Stimulated activated CD4-positive, alpha-beta T cell treated with anti-CD3 and anti-CD28 coated beads, Interleukin-4, amount 100 ng/mL, for 24 hours (primary cell): ENCODE results near the gene SLC8A1.

Experiments
- DNase-seq: peaks from one replicate; pipeline ENCODE4 v3.0.0-alpha.2; 2020

SLC8A1 gene

DNA sequence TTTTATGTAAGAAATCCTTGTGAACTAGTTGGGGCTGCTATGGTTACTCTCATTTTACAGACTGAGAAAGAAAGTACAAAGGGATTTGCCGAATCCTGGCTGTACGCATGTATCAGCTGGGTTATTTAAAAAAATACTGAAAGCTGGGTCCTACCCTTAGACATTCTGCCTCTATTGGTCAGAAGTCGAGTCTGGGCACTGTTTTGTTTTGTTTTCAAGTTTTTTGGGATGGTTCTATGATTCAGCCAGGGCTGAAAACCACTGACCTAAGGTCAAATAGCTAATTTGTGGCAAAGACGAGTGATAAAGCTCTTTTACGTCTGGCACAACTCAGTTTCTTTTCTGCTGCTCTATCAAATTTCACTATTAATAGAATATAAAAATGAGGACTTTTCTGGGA, 5.9 kb upstream of the SLC8A1 start:
- no peak for DNase-seq

DNA sequence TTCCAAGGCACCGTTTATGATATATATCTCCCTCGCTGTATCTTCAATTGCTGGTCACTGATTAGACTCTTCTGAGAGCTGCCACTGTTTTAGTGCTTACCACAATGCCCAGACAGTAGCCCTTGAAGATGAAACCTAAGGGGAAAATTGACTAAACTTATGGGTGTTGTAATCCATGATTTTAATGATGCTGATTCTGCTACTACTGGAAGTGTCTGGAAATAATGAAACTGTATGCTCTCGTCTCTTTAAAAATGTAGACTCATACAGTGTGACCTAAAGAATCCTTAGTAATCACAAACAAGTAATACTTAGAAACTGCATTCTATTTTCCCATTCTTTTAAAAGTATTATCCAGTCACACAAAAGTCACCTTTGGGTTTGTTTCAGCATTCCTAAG, 5.5 kb upstream of the SLC8A1 start:
- no peak for DNase-seq

DNA sequence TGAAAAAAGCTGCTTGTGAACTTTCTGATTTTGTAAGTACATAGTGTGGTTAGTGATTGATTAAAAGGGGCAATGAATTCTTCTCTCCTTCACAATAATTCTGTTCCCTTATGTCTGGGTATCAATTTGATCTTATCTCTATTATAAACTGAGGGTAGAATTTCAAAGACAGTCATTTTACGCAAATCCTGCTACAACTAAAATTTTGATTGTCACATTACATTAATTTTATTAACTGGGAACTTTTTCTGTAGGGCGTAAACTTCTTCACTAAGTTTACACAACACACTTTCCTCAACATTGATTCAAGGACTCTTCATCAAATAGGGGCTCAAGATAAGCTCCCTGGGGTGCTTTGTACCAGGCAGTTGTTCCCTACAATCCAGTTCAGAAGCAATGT, 5.0 kb upstream of the SLC8A1 start:
- DNase-seq, result no peak

DNA sequence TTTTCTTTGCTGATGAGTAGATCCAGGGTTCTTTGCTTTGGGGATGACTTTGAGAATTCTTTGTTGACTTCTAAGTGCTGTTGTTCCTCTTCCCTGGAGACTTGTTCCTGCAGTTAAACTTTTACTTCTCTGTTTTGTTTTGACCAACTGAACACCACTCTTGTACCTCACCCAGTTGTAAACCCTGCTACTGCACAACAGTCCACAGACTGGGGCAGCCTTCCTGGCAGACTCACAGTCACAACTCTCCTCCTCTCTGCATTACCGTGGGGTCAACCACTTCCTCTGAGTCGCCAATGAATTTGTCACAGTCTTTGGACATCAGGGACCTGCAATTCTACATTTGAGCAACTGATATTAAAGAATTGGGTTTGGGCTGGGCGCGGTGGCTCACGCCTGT, 3.8 kb upstream of the SLC8A1 start:
- DNase-seq, result no peak

DNA sequence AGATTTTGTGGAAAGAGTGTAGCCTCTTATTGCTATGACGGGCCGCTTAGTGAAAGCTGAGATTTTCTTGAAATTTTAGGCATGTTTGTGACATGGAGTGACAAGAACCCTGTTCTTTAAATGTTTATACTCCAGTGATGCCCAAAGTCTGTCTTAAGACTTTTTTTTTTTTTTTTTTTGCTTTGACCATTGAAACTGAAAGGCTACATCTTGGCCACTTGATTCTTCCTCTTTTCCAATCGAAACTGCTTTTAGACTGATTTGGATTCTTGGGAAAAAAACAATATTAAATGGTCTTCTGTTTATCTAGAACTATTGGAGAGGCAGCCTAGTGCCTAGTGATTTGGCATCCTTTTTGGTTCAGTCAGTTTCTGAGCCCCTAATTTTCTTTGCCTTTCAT, 2.4 kb upstream of the SLC8A1 start:
- no peak for DNase-seq

DNA sequence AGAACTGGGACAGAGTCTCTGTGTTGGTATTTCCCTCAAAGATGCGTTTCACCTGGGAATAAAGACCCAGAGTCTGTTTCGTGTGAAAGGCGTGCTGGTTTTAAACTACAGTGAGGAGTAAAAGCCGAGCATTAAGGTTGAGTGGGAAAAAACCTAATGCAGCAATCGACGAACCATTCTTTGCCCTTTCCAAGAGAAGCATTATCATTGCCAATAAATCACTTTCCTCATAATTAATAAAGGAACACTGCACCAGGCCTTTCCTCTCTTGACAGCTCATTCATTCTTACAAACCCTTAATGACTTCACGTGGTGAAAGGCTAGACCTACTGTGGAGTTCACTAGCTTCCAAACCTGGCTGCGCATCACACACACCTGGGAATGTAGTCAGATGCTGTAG, 896 bp upstream of the SLC8A1 start:
- DNase-seq, result no peak

DNA sequence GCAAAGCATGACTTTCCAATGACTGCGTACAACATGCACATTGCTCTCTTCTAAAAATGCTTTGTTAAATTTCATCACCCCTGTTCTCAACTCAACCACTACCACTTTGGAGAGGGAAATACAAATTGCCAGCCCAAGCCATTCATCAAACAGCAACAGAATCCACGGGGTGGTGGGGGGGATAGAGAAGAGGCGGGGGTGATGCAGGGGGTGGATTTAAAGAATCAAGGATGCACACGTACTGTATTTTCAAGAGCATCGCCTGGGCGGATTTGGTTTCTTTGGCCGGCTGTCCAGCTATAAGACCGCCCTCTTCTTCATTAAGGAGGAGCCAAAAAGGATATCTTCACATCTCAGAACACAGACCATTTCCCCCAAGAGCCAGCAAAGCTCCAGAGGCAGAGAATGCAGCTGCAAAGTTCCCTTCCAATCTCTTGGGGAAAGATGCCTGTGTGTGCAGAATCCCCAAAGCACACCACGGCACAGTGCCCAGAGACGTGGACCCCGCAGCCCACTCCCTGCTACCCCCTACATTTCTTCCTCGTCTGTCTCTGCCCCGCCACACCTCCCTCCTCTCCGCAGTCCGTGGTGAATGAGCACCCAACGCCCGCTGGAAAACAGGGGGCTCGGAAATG, 977 bp downstream of the SLC8A1 start:
- no peak for DNase-seq

DNA sequence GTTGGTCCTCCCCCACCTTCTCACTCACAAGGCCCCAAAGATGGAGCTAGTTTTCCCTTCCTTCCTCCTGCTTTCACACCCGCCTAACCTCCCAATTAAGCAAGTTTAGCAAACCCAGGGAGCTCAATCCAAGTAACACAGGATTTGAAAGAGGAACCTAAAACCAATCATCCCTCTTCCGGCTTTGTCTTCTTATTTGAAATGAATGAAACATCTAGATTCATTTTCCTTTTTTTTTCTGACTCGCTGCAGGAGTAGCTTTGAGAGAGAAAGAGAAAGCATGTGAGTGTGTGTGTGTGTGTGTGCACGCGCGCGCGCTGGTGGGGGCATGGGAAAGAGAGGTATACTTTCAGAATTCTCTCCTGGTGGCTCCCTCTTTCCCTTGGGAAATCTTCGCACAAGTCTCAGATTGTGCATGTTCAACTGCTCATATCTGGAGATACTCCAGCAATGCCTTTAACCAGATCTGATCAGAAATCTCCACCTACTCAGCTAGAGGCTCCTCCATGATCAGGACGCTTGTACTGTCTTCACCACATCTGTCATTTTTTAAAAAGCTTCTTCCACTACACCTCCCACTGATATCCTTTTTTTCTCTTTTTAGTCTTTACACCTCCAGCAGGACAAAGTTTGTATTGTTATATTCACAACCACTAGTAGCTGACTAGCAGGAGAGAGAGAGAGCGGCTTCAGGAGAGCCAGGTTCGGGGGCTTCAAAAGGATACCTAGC, 1.7 kb downstream of the SLC8A1 start:
- DNase-seq, result no peak

DNA sequence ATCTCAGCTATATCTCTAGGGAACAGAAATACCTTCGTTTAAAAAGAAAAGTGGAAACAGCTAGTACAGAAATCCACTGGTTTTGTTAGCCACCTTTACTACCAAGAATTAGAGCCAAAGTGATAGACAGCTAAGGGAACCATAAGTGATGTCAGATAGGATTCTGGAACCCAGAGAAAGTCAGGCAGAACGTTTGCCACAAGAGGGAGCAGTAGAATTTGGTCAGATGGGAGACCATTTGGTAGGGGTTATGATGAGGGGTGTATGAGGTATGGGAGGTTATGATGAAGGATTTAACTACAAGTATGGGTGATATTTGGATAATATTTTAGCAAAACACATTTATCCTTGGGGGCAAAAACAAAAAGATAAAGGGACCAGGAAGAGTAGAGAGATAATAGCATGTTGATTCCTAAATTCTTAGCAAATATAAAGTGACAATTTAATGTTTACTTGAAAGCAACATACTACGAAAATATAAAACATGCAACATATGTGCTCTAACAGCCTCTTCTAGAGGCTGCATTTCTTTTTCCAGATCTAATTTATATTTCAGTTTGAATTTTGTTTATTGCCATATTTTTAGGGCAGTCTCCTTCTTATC, 3.3 kb downstream of the SLC8A1 start:
- no peak for DNase-seq

DNA sequence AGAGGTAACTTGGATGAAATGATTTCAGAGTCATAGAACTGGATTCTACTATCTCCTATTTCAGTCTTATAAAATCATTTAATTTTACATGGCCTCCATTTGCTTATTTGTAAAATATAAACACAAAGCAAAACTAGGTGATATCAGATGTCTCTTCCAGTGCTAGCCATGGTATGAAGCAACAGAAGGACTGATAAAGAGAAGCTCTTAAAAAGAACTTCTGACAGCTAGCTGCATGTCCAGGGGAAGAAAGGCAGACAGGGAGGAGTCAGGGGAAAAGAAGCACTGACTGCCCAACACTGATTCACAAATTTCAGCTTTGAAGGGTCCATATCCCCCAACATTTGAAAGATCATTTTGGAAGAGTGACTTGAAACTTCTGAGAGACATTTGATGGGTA, 6.4 kb downstream of the SLC8A1 start:
- DNase-seq, result no peak

DNA sequence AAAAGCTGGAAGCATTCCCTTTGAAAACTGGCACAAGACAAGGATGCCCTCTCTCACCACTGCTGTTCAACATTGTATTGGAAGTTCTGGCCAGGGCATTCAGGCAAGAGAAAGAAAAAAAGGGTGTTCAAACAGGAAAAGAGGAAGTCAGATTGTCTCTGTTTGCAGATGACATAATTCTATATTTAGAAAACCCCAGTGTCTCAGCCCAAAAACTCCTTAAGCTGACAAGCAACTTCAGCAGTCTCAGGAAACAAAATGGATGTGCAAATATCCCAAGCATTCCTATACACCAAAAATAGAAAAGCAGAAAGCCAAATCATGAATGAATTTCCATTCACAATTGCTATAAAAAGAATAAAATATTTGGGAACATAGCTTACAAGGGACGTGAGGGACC, 11.1 kb downstream of the SLC8A1 start:
- DNase-seq, result no peak

DNA sequence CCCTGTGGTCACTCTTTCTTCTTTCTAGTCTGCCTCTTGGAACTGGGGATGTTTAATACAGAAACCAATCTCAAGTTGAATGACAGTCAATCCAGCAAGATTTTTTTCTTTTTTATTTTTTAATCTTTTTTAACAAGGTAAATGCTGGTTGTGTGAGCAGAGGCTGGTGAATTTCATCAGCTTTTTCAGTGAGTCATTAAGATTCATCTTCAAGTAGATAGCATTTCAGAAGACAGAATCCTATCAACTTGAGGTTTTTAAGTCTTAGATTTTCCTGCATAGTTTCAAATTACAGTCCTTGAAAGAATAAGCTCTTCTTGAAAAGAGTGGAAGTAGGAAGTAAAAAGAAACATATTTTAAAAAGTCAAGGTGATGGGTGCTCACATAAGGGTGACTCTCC, 12.4 kb downstream of the SLC8A1 start:
- no peak for DNase-seq

DNA sequence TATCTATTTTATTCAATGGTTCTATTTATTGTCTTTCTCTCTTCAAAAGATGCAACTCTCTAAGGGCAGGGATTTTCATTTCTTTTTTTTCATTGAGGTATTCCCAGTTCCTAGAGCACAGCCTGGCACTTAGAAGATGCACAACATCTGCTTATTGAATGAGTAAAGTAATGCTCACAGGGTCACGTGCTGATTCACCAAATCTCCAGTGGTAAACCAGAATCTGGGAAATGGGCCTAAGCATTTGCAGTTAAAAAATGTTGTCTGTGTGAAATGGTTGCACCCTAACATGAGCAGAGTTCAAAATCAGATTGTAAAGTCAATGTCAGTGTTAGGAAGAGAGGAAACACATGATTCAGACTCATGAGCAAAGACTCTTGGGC, 15.8 kb downstream of the SLC8A1 start:
- no peak for DNase-seq

DNA sequence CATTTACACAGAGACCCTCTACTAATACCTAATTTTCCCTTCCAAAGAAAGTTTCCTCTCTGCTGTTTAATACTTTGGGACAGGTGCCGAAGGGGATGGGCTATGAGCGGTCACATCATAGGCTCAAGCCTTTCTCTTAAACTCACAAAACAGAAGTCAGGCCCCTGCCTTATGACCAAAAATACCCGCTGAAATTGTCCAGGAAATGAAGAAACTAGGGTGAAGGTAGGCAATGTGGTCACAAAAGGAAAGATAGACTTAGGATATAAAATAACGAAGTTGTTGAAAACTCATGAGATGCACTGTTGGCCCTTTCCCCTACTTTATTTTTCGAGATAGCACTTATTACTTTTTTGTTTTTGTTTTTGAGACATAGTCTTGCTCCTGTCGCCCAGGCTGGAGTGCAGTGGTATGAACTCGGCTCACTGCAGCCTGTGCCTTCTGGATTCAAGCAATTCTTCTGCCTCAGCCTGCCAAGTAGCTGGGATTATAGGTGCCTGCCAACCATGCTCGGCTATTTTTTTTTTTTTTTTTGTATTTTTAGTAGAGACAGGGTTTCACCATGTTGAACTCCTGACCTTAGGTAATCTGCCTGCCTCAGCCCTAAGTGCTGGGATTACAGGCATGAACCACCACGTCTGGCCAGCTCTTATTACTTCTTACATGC, 16.3 kb downstream of the SLC8A1 start:
- no peak for DNase-seq

DNA sequence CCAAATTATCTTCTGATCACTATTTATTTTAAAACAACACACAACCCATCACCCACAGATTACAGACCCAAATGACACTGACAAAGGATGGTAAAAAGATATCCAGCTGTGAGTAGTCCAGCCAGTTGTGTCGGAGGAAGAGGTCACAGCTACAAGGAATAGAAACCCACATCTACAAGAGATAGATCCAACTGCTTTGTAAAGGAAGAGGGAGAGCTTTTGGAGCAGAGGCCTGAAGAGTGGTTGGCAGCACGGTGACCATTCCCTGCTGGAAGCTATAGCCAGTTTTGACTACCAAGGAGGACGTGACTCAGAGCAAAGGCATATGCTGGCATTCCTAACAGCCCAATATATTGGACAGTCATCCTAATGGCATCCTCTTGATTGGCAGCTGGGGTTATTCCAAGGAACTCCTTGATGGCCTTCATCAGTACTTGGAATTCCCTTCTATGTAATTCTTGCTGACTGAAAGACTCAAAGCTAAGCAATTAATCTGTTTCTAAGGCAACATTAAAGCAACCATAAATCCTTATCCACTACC, 17.1 kb downstream of the SLC8A1 start:
- DNase-seq, result no peak

DNA sequence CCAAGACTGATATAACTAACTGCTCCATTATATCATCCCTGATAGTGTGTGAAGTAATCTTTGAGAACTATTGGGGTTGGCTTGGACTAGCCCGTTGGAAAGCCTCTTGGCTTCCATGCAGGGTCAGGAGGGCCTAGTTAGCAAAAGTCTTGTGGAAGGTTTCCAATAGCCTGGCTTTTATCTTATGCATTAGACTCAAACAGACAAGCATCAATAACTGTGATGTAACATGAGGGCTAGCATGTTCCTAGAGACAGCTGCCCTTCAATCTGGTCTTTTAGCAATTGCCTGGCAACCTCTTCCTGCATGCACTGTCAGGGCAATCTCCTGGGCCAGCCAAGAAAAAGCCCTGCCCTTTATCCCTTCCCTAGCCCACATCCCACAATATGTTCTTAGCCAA, 18.2 kb downstream of the SLC8A1 start:
- DNase-seq, result no peak

DNA sequence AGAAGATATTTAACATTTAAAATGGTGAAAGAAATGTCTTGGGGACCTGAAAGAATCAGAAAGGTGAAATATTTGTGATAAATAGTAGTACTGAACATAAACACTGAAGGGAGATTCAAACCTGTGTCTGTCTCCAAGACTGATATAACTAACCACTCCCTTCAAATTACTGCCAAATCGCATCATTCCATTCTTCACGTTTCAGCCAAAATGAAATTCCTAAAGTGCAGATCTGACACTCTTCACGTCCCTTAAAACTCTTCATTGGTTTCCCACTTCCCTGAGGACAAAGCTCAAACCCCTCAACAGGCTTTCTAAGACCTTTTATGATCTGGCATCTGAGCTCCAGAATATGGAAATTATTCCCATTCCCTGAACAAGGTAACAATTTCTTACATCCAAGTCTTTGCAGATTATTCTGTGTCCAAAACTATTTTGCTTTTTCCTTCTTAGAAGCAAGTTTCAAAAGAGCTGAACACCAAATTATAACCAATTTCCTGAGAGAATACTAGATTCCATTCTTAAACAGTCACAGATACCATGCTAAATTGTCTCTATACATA, 18.9 kb downstream of the SLC8A1 start:
- DNase-seq, result no peak

DNA sequence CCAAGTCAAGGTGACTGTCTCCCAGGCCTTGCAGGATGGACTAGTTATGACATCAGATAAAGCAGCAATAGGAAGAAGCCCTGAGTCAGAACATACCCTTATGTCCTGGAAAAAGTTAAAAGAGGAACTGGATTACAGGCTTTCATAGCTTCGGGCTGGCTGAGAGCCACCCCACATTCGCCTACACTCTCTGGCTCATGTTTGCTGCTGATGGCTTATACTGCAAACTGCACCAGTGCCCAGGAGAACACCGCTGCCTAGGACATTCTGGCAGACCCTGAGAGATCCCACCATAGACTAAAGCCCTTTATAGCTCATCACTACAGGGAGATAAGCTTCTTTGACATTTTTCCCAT, 20.3 kb downstream of the SLC8A1 start:
- DNase-seq, result no peak

DNA sequence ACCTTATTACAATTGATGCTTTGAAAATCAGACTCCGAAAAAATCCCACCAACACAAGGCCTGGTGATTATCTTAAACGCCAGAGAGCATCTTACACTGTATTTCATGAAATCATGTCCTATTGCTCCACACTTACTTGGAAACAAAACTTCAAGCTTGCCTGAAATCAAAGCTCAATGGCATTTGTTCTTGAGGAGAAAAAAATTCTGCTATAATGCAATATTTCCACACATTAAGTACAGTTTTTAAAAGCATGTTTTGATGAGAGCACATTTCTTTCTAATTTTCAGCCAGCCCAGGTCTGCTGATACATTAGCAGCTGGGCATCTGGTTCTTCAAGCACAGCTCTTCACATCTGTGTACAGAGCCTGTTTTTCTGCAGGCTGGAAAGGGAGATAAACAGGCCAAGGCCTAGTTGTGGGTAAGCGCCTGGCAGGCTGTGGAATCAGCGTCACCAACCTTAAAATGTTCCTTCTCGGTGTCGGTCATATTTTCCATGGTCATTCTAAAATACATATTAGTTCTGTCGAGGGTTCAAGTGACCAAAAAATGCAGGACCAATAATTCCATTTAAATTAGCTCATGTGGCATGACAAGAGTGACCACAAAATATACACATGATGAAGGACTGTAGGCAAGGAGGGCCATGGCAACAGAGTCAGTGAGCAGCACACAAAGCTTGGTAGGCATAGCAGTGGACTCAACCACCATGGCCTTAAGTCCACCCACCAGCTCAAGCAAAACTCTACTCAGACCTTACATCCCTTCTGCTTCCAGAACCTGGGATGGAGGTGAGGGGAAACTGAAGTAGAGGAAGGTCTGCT, 20.9 kb downstream of the SLC8A1 start:
- no peak for DNase-seq

DNA sequence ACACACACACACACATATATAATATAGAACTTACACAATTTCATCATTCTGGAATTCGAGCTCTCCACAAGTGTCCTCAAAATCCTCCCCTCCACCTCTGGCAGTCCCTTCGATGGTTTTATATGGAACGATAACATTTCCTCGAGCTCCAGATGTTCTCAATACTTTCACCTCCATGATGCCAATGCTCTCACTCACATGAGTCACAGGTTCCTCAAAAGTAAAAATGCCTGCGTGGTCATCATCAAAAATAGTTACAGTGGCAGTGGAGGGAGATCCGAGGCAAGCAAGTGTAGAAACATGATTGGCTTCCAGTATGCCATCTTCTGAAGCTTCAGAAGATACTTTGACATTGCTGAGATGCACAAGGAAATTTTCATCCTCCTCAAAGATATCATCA, 23.5 kb downstream of the SLC8A1 start:
- DNase-seq, result no peak

DNA sequence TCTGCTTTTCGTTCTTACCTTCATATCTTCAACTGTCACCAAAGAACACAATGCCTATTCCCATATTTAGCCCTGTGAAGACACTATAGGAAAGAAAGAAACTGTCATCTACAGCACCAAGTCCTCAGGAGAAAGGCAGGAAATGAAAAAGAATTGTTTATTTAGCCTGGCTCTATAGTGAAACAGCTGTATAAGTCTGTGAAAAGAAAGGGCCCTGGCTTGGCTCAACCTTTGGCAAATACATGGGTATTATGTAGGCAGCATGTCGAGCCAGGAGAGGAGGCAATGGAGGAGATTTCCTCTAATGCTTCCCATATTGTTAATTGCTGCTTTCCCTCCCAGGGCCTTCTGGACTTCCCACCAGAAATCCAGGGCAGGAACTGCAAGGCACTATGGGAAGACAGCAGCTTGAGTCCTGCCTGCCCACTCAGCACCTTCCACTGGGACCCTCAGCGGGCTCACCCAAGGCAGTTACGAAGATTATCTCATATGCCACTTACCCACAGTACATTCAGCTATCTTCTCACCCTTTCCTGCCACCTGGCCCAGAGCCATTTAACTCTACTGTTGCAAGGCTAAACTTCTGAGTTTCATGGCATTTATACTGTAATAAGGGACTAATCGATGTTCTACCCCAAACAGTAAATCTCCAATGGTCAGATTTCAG, 30.1 kb downstream of the SLC8A1 start:
- DNase-seq, result no peak

DNA sequence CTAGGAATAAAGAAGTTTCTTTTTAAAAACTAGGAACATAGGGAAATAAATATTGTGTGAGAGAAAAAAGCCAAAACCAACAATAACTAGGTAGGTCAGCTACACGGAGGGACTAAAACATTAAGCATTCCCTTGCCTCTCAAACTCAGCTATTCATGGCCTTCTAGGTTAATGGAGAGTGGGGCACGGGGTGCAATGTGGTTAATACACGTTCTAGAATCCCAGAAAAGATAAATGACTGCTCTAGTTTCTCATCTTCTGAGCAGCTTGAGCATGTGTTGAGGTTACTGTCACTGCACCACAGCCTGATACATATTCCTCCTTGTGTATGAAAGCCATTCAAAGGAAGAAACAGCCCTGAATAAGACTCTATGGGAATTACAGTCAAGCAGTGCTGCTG, 31.4 kb downstream of the SLC8A1 start:
- no peak for DNase-seq
